GM20431 (cell line): ENCODE data around the gene DPCD.

Experiments
- in situ Hi-C: fragments of 300-500 bp; cut with MseI, MboI; formaldehyde crosslinking; loops from one replicate; pipeline ENCODE4 v1.15.0; 2020; ENCODE audit warnings: low sequenced_read_pairs; ENCODE audit not compliant: unreplicated experiment

The DPCD gene

DNA sequence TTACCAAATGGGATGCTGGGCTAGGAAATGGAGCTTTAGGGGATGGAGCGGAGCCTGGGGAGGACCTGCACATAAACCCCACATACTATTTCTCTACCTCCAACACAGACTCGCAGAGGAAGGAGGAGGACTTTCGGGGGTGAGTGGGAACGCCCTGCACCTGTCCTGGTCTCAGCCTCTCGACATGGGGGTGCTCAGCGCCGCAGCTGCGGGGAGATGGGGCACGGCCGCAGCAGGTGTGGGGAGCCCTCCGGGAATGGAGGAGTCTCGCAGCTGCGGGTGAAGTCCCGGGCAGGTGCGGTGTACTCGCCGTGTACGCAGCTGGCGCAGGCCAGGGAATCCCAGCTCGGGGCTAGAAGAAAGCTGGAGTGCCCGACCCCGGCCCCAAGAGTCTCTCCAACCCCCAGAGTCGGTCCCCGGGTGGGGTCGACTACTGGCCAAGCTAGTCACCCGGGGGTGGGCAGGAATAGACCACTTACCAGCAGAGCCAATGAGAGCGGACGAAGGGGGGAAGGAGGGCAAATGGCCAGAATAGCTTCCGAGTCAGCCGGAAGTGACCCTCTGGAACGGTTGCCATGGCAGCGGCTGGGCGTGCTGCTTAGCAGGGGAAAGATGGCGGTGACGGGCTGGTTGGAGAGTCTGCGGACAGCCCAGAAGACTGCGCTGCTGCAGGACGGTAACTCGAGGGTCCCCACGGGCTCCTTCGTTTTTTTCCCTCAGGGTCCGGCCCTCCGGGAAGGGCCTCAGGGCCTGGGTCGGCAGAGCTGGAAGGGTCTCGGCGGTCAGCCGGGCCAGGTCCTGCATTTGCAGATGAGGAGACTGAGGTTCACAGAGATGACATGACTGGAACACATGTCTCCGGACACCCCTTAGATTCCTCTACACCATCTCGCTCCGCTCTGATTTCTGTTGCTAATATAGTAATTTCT lies at the start of gene DPCD, which contains the start of gene POLL:
DPCD (plus strand) TSS at position 597 of the 929 bp plus-strand sequence; CDS start at position 613, 16 bp downstream.
POLL (minus strand) TSS at position 533 of the 929 bp plus-strand sequence. CDS start 897 bp downstream, outside the sequence.
- in situ Hi-C loops = no loop called here

DNA sequence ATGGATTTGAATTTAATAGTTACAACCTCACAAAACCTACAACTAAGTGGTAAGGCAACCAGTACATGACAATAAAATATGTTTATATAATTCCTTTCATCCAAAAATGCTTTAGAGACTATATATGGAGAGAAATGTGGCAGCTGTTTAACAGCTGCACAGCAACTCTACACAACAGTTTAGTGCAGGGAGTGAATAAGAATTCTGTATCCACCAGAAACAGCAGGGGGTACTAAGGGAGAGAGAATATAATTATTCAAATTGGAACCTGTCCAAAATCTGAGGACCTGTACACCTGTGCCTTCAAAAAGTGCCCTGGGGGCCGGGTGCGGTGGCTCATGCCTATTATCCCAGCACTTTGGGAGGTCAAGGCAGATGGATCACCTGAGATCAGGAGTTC lies 49.7 kb upstream of the DPCD start:
- in situ Hi-C loops = no loop called here

DNA sequence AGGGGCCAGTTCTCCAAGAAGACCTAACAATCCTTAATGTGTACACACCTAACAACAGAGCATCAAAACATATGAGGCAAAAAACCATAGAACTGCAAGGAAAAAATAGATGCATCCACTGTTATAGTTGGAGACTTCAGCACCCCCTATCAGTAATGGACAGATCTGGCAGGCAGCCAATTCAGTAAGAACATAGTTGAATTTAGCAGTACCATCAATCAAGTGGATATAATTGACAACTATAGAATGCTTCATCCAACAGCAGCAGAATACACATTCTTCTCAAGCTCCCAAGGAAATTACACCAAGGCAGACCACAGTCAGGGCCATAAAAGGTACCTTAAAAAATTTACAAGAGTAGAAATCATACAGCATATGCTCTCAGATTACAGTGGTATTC lies 42.2 kb upstream of the DPCD start:
- in situ Hi-C loops = no loop called here

DNA sequence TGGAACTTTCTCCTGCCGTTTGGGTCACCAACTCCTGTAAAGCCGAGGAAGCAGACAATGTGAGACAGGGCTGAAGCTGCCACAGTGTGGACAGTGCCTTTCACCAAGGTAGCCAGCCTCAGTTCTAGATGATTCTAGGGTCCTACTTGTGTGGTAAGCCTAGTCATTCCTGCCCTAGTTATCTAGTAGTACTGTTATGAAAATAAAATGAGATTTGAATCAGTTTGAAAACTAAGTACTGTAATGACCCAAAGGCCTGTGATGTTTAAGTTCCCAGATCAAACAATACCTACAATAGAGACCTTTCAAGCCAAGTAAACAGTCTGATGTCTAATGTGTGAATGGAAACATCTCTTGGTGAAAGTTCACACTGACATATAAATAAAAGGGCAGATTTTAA lies 37.2 kb upstream of the DPCD start:
- in situ Hi-C loops = loop anchor here (25.0 kb wide), 1 partner anchor 339 kb away; no protein-coding TSS in a partner anchor

DNA sequence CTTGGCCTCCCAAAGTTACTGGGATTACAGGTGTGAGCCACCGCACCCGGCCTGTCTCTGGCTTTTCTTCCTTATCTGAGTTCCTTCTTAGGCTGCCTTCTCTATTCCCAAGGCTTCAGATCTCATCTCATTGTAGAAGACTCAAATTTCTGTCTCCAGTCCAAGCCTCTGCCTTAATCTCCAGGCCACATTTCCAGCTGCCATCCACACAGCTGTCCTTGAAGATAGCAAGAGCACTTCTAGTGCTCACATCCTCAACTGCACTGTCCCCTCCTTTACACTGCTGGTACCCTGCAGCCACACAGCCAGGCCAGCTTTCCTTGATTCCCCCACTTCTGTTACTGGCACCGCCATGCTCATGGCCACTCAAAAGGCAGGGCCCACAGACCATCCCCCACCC lies 35.7 kb upstream of the DPCD start:
- in situ Hi-C loops = loop anchor here (25.0 kb wide), 1 partner anchor 340 kb away; no protein-coding TSS in a partner anchor

DNA sequence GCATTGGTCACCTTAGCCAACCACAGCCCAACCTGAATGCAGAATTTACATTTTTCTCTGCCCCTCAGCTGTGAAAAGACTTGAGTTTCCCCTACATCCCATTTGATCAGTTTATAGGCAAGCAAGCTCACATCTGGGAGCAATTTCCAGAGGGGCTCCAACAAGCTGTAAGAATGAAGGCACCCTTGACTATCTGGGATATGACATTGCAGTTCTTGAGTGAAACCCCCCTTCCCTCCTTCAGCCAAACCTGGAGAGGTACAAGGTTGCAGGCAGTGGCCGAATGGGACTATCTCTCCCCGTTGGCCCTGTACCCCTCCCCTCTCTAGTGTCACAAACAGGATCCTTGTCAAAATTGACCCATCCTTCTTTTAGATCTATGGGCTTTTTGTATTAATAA lies 30.6 kb upstream of the DPCD start:
- in situ Hi-C loops = loop anchor here (25.0 kb wide), 1 partner anchor 345 kb away; no protein-coding TSS in a partner anchor

DNA sequence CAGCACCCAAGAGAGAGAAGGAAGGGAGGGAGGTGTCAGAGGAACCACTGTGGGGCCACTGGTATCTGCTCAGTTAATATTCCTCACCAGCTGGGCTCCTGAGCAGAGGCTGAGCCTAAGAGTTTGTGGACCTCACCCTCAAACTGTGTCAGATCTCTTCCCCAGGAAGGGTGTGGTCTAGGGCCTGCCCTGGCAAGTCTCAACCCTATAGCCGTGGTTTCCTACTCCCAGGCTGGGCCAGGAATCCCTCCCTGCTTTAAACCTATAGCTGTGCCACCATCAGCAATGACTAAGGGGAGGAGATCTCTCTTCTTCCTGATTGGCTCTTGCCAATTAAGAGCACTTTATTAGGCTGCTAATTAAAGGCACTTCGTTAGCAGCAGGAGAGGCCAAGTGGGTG lies 29.9 kb upstream of the DPCD start:
- in situ Hi-C loops = loop anchor here (25.0 kb wide), 1 partner anchor 346 kb away; no protein-coding TSS in a partner anchor

DNA sequence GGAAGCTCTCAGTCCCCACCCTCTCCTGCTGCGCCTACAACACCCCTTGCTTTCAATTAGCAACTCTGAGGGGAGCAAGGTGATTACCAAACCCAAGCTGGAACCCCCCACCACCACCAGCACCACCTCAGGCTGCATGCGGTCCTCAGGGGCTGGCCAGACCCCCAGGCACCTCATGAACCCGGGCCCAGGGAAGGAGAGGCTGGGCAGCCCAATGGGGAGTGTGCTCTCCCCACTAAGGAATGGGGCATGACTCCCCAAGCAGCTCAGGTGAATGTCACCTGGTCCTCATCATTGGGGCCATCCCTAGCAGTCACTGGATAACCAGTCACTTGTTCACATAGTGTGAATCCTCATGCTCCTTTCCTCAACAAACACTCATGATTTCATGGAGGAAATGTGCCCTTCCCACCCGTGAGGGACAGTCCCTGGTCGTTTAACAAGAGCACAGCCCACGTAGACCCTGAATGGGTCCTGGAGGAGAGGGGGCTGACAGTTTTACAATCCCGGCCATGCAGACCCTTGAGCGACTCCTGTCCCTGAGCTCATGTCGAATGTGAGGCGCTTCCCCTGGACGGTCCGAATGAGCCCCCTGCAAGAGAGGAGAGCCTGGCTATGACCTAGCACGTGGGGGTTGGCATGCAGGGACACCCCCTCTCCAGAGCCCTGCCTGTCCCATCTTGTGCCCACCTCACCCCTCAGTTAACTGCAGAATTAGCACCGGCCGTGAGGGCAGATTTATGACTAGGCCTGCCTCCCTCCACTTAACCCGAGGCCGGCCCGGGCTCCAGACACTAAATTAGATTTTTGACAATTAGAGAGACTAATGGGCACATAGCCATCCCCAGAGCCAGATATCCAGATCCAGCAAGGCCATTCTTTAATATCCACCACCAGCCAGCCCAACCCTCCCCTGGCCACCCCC lies 29.2 kb upstream of the DPCD start:
- in situ Hi-C loops = loop anchor here (25.0 kb wide), 1 partner anchor 347 kb away; no protein-coding TSS in a partner anchor

DNA sequence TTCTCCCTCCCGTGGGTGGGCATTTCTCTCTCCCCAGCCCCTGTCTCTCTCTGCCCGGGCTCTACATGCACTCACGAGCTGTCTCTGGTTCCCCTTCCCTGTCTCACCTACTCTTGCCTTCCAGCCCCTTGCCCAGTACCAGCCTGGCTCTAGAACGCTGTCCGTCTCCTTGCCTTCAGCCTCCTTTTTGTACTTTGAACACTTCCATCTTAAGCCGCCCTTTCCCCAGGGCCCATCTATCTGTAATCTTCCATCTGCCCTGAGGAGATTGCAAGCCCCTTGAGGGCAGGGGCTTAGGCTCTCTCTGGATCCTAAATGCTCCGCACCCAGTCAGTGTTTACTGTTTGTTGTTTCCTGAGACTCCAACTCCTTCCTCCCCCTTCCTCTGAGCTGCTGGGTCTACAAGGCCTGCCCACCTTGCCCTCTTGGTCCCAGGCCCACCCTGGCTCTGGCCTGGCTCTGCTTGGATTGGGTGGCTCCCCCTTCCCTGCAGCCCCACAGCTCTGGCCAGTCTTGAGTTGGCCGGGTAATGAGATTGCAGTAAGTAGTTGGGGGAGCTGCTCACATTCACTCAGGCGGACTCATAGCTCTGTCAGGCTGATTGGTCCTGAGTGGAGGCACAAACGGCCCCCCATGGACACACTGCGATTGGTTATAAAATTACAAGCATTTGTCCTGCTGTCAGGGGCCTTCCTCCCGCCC lies 28.4 kb upstream of the DPCD start:
- in situ Hi-C loops = loop anchor here (25.0 kb wide), 1 partner anchor 347 kb away; no protein-coding TSS in a partner anchor

DNA sequence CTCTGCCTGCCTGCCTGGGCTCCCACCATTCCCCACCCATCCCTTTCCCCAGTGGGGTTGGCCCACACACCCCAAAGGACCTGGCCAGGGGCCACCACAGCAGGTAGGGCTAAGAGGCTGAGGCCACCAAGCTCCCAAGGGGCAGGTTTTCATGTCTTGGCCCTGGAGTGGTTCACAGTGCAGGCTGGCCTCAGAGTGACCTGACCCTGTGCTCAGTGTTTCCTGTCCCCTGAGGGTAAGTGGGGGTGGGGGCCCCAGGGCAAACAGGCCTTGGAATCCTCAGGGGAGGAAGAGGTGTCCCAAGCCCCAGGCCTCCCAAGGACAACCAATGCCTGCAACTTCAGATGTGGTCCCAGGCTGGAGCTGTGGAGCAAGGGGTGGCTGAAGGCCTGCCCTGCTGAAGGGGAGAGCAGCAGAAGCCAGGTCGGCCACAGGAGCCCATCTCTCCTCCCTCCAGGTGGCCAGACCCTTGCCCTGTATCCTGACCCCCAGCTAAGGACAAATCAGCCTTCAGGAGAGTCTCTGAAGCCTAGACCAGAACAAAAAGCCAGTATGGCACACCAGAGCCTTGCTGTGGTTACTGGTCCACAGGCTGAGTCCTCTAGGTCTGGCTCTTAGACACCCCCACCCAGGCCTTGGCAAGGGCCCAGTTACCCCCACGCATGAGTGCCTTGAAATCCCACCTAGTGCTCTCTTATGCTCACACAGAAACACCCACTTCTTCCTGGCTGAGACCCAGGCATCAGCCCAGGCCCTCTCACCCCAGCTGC lies 27.6 kb upstream of the DPCD start:
- in situ Hi-C loops = loop anchor here (25.0 kb wide), 1 partner anchor 348 kb away; no protein-coding TSS in a partner anchor

DNA sequence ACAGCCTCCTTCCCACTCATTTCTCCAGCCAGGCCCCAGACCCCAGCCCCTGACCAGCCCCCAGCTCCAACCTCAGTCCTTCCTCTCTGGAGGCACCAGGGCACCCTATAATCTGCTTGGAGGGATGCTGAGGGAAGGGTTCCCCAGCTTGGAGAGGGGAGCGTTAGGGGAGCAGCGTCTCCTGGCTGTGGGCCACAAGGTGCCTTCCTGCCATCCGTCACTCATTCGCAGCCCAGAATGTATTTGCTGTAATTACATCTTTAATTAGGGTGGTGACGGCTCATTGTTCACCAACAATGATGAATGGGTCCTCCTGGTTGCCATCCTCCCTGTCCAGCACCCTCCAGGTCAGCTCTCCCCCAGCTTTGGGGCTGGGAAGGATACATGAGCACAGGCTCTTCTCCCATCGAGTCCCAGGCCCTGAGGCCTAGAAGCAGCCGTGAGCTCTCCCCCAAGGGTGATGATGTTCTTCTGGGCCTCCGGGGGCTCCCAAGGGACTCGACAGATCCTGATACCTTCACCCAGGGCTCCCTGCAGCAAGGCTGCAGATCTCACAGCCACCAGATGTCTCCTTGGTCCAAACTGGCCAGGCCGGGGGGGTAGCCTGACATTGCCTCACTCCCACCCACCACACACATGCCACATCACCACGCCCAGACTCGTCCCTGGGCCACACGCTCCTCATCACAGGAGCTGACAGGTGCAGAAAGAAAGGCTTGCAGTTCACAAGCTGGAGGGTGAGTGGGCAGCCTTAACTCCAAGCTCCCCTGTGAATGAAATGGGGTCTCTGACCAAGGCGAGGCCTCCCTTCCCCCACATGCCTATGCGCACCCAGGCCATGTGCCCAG lies 26.8 kb upstream of the DPCD start:
- in situ Hi-C loops = loop anchor here (25.0 kb wide), 1 partner anchor 349 kb away; no protein-coding TSS in a partner anchor

DNA sequence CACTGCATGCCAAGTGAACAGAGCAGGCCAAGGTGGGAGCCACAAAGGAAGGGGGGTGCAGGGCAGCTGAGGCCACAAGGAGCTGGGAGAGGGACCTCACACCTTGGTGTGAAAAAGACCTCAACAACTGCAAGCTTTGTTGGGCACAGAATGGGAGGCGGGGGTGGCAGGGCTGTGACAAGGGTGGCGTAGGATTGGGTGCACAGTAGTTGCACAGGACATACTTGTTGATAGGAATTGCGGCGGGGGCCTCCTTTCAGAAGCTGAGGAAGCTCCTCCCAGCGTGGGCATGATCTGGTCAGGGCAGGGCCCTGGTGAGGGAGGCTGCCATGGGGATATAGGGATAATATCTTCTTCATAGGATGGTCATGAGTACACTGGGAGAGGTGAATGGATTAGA lies 25.9 kb upstream of the DPCD start:
- in situ Hi-C loops = loop anchor here (25.0 kb wide), 1 partner anchor 350 kb away; no protein-coding TSS in a partner anchor

DNA sequence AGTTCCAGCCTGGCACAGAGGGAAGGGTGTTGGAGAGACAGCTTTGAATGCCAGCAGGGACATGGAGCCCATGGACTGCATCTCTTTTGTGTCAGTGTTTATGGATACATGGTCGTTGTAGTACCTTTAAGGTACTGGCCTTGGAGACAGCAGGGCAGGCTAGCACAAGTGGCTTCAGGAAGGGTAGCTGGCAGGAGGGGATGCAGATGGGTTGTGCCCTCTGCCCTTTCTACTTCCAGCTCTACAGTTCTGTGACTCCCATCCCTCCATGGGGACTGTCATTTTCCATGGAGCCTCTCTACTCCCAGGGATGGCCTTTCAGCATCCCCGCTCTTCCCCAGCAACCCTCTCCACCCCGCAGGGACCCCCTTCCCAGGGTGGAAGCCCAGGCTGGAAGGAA lies 25.1 kb upstream of the DPCD start:
- in situ Hi-C loops = loop anchor here (25.0 kb wide), 1 partner anchor 351 kb away; no protein-coding TSS in a partner anchor

DNA sequence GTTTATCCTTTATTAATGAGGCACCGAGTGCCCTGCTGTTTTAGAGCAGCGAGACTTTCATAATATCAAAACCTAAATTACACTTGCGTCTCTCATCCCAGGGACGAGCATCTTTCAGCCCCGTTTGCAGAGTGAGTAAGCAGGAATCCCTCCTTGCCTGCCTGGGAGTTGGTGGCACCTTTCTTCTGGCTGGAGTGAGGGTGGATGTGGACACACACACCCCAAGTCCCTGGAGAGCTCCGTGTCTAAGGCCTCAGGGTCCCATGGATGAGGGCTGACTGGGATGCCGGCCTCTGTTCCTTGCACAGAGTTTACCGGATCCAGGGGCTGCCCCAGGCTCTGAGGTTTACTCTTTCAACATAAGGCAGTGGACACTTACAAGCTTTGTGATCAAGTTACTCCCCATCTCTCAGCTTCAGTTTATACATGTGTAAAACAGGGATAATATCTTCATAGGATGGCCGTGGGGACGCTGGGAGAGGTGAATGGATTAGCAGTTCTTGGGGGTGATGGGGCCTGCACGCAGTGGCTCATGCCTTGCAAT lies 24.6 kb upstream of the DPCD start:
- in situ Hi-C loops = loop anchor here (25.0 kb wide), 1 partner anchor 351 kb away; no protein-coding TSS in a partner anchor

DNA sequence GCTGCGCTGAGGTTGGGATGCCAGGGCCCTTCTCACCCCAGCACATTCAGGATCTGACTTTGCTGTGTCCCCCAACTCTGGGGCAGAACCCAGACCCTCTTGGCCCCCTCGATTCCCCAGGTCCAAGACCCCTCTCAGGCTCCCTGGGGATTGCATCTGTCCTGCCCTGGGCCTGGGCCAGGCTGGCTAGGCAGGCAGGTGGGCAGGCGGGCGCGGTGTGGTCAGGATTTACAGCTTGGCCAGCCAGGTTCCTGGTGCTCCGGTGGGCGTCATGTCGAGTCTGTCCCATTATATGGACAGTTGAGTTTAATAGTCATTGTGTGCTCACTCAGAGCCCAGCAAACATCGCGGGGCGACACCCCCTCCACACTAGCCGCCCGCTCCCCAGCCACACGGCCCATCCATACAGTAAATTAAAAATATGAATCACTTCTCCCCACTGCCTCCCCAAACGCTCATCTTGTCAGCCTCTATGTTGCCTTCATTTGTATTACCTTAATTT lies 23.6 kb upstream of the DPCD start:
- in situ Hi-C loops = loop anchor here (25.0 kb wide), 1 partner anchor 352 kb away; no protein-coding TSS in a partner anchor

DNA sequence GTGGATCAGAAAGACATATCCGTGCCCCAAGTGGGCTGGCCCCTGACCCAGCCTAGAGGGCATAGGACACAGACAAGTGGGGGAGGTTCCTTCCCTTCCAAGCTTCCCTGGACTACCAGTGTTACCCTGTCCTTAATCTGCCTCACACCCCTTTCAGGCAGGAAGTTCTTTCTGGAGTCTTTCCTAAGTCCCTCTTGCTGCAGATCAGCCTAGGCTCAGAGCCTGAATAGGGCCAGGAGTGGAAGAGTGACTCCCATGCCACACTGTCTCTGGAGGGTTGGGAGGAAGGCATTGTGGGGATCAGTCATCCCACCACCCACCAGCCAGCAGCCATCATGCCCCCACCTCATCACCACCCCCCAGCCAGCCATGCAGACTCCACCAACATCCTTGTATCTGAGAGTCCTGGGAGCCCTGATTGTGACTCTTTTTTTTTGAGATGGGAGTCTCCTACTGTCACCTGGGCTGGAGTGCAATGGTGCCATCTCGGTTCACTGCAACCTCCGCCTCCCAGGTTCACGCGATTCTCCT lies 22.7 kb upstream of the DPCD start:
- in situ Hi-C loops = loop anchor here (25.0 kb wide), 1 partner anchor 353 kb away; no protein-coding TSS in a partner anchor

DNA sequence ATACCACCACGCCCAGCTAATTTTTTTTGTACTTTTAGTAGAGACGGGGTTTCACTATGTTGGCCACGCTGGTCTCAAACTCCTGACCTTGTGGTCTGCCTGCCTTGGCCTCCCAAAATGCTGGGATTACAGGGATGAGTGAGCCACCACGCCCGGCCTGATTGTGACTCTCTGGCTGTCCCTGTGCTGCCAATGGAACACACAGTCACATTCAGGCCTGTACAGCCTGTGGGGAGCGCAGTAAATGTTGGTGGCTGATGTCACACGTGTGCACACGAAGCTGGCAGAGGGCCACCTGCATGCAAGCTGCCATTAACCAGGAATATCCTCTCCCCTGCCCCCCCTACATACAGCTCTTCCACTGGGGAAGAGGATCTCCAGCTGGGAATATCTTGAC lies 22.2 kb upstream of the DPCD start:
- in situ Hi-C loops = loop anchor here (25.0 kb wide), 1 partner anchor 354 kb away; no protein-coding TSS in a partner anchor
